WTC11 (cell line): ENCODE data around the gene CHTF8.

Experiments used
- ATF1 ChIP-seq: sonication (generic); formaldehyde crosslinking; IDR thresholded peaks from 2 replicates; pipeline ENCODE4 v1.8.1; 2023; ENCODE audit warnings: mild to moderate bottlenecking, moderate library complexity, missing genetic modification reagents
- CREM ChIP-seq: sonication (generic); formaldehyde crosslinking; IDR thresholded peaks from 2 replicates; pipeline ENCODE4 v1.8.1; 2022; ENCODE audit warnings: mild to moderate bottlenecking, missing genetic modification reagents, moderate library complexity
- EMX1 ChIP-seq: fragments of 250-450 bp; sonication (Bioruptor Pico); IDR thresholded peaks from 2 replicates; pipeline ENCODE4 v1.8.0; 2021; ENCODE audit warnings: mild to moderate bottlenecking
- NR2C2 ChIP-seq: sonication (generic); formaldehyde crosslinking; IDR thresholded peaks from 2 replicates; pipeline ENCODE4 v1.8.0; 2022; ENCODE audit warnings: mild to moderate bottlenecking, missing genetic modification reagents
- SP1 ChIP-seq: sonication (generic); formaldehyde crosslinking; conservative IDR thresholded peaks from 2 replicates; pipeline ENCODE4 v1.8.1; 2022; ENCODE audit warnings: missing genetic modification reagents
- TF ChIP-seq, protein P1 (sequence below): fragments of 200-600 bp; IDR thresholded peaks from 2 replicates; pipeline ENCODE4 v1.8.0; 2022; ENCODE audit warnings: antibody characterized with exemption
- TF ChIP-seq, protein P2 (sequence below): sonication (generic); formaldehyde crosslinking; IDR thresholded peaks from 2 replicates; pipeline ENCODE4 v1.8.1; 2023; ENCODE audit warnings: mild to moderate bottlenecking, missing genetic modification reagents, moderate library complexity
- TF ChIP-seq, protein P3 (sequence below): sonication (generic); formaldehyde crosslinking; IDR thresholded peaks from 2 replicates; pipeline ENCODE4 v1.8.0; 2022; ENCODE audit warnings: mild to moderate bottlenecking, missing genetic modification reagents
- TF ChIP-seq, protein P4 (sequence below): sonication (generic); formaldehyde crosslinking; IDR thresholded peaks from 2 replicates; pipeline ENCODE4 v1.8.1; 2022; ENCODE audit warnings: low read depth, mild to moderate bottlenecking, moderate library complexity, missing genetic modification reagents, borderline replicate concordance
- TF ChIP-seq, protein P5 (sequence below): sonication (generic); formaldehyde crosslinking; IDR thresholded peaks from 2 replicates; pipeline ENCODE4 v1.8.0; 2022; ENCODE audit warnings: mild to moderate bottlenecking, missing genetic modification reagents
- TF ChIP-seq, protein P6 (sequence below): sonication (generic); formaldehyde crosslinking; IDR thresholded peaks from 2 replicates; pipeline ENCODE4 v1.8.1; 2023; ENCODE audit warnings: mild to moderate bottlenecking, missing genetic modification reagents, borderline replicate concordance

DNA sequence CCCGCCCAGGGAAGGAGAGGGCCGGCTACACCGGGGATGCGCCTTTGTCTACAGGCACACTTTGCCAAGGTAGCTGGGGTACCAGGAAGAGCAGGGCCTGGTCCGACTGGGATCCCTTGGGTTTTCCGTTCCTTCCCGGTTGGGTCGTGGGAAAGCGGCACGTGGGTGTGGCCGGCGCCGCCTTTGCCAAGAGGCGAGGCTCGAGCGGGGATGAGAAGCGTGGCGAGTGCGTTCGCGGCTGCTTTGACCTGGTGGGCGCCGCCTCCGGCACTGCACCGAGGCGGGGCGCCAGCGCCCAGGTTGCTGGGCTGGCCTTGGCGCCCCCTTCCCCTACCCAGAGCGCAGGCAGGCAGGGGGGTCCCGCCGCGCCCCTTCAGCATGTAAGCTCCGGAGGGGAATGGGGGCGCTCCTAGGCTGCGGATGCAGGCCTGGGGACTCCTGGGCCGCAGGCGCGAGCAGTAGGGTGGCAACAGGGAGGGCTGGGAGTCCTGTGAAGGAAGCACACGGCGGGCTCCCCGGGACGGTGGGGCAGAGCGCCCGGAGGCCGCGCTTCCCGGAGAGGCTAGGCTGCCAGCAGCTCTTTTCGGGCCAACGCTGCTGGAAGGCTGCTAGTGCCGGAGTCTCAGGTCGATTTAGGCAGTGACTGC lies 24.9 kb downstream of the CHTF8 start:
- peak; percentile 61 for TF ChIP-seq SP1 (CRISPR knock-in tag)
- TF ChIP-seq EMX1 (CRISPR knock-in tag) = no peak
- TF ChIP-seq, protein P1, sequence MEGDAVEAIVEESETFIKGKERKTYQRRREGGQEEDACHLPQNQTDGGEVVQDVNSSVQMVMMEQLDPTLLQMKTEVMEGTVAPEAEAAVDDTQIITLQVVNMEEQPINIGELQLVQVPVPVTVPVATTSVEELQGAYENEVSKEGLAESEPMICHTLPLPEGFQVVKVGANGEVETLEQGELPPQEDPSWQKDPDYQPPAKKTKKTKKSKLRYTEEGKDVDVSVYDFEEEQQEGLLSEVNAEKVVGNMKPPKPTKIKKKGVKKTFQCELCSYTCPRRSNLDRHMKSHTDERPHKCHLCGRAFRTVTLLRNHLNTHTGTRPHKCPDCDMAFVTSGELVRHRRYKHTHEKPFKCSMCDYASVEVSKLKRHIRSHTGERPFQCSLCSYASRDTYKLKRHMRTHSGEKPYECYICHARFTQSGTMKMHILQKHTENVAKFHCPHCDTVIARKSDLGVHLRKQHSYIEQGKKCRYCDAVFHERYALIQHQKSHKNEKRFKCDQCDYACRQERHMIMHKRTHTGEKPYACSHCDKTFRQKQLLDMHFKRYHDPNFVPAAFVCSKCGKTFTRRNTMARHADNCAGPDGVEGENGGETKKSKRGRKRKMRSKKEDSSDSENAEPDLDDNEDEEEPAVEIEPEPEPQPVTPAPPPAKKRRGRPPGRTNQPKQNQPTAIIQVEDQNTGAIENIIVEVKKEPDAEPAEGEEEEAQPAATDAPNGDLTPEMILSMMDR = no peak
- TF ChIP-seq, protein P2, sequence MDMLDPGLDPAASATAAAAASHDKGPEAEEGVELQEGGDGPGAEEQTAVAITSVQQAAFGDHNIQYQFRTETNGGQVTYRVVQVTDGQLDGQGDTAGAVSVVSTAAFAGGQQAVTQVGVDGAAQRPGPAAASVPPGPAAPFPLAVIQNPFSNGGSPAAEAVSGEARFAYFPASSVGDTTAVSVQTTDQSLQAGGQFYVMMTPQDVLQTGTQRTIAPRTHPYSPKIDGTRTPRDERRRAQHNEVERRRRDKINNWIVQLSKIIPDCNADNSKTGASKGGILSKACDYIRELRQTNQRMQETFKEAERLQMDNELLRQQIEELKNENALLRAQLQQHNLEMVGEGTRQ = peak; percentile 29; the same call in 1 of the 2 replicates
- TF ChIP-seq, protein P3, sequence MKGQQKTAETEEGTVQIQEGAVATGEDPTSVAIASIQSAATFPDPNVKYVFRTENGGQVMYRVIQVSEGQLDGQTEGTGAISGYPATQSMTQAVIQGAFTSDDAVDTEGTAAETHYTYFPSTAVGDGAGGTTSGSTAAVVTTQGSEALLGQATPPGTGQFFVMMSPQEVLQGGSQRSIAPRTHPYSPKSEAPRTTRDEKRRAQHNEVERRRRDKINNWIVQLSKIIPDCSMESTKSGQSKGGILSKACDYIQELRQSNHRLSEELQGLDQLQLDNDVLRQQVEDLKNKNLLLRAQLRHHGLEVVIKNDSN (CRISPR knock-in tag) = peak; percentile 60; the same call in 1 of the 2 replicates
- no peak for TF ChIP-seq ATF1 (CRISPR knock-in tag)
- TF ChIP-seq, protein P4, sequence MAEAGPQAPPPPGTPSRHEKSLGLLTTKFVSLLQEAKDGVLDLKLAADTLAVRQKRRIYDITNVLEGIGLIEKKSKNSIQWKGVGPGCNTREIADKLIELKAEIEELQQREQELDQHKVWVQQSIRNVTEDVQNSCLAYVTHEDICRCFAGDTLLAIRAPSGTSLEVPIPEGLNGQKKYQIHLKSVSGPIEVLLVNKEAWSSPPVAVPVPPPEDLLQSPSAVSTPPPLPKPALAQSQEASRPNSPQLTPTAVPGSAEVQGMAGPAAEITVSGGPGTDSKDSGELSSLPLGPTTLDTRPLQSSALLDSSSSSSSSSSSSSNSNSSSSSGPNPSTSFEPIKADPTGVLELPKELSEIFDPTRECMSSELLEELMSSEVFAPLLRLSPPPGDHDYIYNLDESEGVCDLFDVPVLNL (CRISPR knock-in tag) = no peak
- TF ChIP-seq, protein P5, sequence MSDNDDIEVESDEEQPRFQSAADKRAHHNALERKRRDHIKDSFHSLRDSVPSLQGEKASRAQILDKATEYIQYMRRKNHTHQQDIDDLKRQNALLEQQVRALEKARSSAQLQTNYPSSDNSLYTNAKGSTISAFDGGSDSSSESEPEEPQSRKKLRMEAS (CRISPR knock-in tag) = peak; percentile 71; the same call in 1 of the 2 replicates
- TF ChIP-seq, protein P6, sequence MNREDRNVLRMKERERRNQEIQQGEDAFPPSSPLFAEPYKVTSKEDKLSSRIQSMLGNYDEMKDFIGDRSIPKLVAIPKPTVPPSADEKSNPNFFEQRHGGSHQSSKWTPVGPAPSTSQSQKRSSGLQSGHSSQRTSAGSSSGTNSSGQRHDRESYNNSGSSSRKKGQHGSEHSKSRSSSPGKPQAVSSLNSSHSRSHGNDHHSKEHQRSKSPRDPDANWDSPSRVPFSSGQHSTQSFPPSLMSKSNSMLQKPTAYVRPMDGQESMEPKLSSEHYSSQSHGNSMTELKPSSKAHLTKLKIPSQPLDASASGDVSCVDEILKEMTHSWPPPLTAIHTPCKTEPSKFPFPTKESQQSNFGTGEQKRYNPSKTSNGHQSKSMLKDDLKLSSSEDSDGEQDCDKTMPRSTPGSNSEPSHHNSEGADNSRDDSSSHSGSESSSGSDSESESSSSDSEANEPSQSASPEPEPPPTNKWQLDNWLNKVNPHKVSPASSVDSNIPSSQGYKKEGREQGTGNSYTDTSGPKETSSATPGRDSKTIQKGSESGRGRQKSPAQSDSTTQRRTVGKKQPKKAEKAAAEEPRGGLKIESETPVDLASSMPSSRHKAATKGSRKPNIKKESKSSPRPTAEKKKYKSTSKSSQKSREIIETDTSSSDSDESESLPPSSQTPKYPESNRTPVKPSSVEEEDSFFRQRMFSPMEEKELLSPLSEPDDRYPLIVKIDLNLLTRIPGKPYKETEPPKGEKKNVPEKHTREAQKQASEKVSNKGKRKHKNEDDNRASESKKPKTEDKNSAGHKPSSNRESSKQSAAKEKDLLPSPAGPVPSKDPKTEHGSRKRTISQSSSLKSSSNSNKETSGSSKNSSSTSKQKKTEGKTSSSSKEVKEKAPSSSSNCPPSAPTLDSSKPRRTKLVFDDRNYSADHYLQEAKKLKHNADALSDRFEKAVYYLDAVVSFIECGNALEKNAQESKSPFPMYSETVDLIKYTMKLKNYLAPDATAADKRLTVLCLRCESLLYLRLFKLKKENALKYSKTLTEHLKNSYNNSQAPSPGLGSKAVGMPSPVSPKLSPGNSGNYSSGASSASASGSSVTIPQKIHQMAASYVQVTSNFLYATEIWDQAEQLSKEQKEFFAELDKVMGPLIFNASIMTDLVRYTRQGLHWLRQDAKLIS (CRISPR knock-in tag) = no peak
- TF ChIP-seq CREM (CRISPR knock-in tag) = no peak
- TF ChIP-seq NR2C2 (CRISPR knock-in tag) = no peak
